ENCODE measurements around the gene THEMIS2.

The THEMIS2 gene

DNA sequence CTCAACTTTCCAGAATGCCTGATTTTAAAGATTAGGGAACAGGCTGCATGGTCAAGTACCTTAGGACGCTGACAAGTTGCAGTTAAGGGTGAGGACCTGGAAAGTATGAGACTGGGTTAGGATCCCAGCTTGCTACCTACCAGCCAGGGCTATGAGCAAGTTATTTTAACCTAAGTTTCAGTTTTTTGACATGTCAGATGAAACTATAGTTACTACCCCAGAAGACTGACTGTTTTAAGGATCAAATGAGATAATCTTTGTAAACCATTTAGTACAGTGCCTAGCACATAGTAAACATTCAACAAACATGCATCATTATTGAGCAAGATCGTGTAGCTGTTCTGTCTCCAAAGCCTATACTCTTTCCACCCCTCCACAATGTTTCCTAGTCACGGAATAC, 14.4 kb downstream of the THEMIS2 start:
- FAIRE-seq, result no peak

DNA sequence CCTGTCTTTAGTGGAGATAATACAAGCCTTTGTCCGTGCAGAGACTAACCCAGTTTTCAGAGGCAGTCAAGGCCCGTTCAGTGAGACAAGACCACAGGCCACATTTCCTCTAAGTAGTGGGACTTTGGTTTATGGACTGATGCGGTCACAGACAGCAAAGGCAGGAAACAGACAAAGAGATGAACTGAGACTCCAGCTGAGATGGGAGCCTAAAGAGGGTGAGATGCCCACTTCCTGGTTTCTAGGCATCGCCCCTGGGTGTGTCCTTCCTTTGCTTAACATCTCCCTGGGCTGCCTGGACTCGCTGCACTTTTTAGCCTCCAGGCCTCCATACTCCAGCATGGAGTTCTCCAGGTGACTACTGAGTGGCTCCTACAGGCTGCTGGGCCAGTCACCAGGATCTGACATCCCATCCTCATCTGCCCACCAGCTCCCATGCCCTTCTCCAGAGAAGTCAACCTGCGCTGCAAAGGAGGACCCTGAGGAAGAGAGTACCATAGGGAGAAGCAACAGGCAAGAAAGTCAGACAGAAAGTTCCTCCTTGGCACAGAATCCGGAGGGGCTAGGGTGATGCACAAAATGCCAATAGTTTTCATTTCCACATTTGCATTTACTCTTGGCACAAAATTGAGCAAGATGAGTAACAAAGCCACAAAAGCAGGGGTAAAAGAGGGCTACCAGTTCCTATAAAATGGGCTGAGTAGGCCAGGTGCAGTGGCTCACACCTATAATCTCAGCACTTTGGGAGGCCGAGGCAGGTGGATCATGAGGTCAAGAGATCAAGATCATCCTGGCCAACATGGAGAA, 15.1 kb downstream of the THEMIS2 start:
- FAIRE-seq, result no peak

DNA sequence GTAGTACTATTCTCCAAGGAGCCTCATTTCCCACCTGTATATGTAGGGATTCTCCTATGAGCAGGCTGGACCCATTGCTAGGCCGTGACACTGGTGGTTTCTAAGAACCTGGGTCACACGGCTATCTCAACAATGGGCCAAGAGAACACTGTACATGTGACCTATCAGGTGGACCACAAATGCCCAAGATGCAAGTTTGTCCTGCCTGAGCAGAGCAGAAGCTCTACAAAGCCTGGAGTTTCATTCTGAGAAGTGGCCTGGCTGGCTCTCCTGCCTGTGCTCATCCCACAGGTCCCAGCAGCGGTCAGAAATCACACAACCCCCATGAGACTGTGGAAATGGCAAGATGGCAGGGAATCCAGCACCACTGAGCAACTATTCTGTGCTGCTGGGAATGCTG, 17.2 kb downstream of the THEMIS2 start:
- FAIRE-seq, result no peak

DNA sequence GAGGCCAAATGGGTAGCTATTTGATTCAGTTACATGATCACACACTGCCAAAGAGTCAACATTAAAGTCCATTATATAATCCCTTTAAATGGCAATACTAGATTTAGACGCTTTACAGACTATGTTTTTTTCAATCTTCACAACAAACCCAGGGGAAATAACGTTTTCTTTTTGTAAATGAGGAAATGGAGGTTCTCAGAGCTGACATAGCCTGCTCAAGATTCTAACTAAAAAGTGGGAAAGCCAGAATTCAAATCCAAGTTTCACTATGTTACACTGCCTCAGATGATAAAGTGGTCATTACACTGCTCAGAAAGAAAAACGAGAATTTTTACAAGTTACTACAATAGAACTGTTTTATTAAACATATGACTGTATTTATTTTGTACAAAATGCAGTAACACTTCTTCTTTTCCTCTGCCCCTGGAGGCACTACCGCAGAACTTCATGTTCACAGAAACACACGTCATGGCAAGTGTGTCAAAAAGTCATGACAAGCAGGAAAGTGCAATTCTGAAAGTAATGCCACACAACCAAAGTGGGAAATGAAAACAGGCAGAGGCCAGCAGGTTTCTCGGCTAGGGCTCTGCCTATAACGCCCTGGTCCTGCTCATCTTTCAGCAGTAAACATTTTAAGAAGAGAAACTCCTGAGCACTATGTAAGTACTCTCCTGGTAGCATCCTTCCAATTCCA, 19.0 kb downstream of the THEMIS2 start:
- no peak for FAIRE-seq

DNA sequence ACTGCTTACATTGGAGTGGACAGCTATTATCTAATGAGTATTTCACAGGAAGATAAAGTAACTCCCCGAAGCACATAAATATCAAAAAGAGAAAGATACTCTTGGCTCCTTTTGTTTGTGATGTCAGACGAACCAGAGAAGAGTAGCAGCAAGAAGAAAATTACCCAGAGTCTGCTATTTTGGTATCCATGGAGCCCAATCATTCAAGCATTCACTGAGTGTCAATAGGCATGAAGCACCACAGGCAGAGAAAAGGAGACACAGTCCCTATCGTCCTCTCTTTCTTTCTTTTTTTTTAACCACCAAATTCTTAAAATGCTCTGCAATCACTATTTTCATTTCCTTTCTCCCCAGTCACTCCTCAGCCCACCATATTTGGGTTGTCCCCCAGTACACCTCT, 22.2 kb downstream of the THEMIS2 start:
- FAIRE-seq, result no peak

DNA sequence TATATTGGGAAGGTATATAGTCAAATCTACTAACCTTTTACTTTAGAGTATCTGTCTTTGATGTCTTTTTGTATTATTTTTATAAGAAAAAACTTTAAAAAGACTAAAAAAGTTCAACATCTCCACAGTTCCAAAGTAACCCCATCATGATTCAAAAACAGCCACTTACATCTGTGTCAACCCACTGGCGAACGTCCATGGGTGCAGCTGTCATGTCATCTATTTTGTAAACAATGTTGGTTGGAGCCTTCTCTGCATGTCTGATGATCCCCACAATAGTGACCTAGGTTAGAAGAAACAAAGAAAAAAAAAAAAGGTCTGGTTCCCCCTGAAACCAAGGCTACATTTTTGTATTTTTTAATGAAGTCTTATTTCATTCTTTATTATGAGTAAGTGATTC, 34.4 kb downstream of the THEMIS2 start:
- FAIRE-seq, result no peak

DNA sequence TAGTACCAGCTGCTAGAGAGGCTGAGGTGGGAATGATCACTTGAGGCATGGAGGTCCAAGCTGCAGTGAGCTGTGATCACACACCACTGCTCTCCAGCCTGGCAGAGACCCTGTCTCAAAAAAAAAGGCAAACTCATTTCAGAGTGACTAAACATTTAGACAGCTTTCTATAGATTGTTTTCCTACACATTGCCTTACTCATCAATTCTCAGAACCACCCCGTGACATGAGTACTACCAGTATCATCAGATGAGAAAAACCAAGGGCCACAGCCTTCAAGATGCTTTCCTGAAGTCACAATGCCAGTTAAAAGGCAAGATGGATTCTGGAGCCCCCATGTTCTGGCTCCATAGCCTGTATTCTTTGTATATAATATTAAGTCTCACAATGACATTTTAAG, 40.1 kb downstream of the THEMIS2 start:
- no peak for FAIRE-seq

DNA sequence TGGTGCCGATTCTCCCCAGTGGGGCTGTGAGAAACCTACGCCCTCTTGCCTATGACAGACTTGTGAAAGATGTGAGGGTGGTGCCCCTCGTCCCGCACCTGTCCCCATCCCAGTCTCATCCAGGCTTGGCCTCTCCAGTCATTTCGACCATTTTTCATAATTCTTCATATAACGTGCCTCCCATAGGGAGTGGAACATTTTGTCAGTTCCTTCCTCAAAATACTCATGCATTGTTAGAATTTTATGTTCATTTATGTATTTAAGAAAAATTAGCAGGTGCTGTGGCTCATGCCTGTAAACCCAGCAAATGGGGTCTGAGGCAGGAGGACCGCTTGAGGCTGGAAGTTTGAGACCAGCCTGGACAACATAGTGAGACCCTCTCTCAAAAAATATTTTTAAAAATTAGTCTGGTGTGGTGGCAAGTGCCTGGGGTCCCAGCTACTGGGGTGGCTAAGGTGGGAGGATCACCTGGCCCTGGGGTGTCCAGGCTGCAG, 42.8 kb downstream of the THEMIS2 start:
- no peak for FAIRE-seq

DNA sequence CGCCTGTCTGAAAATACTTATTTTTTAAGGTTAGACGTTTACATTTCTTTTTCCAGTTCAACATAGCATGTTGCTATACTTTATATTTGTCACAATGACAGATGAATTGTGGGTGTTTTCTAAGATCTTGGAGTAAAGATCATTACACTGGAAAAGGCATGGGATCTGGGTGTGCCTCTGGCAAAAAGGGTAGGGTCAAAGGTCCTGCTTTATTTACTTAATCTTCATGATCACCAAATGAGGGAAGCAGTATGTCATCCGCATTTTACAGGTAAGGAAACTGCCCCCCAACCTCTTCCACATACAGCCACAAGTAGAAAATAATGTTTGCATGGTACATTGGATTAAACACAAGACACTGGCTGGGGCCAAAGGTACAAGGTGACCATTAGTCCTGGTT, 49.9 kb downstream of the THEMIS2 start:
- no peak for FAIRE-seq

DNA sequence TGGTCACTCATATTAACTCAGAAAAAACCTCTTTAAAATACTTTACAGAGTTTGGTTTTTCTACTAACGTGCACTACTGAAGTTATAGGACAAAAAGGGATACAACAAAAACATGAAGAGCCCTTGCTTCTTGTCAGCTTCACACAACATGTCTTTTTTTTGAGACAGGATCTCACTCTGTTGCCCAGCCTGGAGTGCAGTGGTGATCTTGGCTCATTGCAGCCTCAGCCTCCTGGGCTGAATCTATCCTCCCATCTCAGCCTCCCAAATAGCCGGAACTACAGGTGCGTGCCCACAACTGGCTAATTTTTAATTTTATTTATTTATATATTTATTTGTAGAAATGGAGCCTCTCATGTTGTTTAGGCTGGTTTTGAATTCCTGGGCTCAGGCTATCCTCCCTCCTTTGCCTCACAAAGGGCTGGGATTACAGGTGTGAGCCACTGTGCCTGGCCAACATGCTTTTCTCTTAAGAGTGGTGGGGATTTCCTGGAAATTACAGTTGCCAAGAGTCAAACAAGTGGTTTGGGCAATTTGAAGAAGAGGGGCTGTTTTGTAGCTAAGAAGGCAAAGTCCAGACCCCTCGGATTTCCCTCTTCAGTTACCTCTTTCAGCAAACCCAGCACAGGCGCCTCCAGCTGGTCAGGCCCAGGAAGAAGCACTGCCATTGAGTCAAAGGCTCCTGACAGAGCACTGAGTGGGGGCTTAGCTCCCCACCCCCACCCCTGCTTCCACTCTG, 56.0 kb downstream of the THEMIS2 start:
- no peak for FAIRE-seq

DNA sequence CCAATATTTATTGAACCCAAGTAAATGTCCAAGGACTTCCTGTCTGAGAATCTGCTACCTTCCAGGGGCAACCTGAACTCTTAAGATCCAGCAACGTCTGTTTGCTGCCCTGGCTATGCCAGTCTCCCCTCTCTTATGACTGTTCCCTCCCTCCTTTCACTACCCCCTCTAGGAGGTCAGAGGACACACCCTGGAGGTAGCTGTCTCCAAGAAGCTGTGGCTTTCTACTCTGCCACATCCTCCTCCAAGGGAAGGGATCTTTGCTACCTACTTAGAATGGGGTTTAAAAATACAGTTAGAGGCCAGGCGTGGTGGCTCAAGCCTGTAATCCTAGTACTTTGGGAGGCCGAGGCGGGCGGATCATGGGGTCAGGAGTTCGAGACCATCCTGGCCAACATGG, 58.8 kb downstream of the THEMIS2 start:
- no peak for FAIRE-seq

DNA sequence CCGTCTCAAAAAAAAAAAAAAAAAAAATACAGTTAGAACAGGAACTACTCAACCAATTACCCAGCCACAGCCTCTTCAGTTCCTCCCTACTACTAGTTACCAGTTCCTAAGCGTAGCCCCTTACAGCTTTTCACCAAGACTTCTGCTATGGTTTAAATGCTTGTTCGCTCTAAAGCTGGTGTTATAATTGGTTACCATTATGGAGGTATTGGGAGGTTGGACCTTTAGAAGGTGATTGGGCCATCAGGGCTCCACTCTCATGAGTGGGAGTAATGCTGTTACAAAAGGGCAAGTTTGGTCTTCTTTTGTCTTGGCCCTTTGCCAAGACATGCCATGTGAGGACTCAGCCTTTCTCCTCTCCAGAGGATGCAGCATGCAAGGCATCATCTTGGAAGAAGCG, 59.4 kb downstream of the THEMIS2 start:
- FAIRE-seq, result no peak

DNA sequence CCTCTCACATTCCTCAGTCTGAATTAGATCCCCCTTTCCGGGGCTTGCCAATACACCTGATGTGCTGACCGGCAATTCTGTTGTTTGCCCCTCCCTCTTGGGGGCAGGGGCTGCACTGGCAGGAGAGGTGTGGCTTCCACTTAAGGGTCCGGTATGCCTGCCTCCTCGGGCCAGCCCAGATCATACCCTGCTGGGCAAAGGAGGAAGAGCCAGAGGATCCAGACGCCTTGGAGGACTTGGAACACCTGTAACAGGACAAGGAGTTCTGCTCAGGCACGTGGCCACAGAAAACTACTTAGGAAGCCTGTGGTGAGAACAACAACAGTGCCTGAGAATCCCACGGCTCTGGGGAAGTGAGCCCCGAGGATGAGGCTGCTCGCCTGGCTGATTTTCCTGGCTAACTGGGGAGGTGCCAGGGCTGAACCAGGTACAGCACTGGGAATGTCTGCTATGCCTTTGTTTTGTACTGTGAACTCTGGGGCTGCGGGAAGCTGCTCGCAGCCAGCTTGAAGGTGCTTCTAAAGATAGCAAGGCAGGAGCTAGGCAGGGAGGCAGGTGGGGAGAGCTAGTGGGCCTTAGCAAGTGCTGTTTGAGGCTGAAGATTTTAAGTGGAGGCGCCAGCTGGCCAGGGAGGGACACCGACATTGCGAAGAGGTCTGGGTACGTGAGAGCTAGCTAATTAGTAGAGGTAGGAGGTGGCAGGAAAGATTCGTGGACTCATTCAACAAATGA, 62.6 kb downstream of the THEMIS2 start, which contains the start of gene SMPDL3B:
Gene SMPDL3B (plus strand): TSS at position 183 of the 732 bp plus-strand sequence. CDS start 184 bp downstream, at position 367.
- FAIRE-seq, result no peak

DNA sequence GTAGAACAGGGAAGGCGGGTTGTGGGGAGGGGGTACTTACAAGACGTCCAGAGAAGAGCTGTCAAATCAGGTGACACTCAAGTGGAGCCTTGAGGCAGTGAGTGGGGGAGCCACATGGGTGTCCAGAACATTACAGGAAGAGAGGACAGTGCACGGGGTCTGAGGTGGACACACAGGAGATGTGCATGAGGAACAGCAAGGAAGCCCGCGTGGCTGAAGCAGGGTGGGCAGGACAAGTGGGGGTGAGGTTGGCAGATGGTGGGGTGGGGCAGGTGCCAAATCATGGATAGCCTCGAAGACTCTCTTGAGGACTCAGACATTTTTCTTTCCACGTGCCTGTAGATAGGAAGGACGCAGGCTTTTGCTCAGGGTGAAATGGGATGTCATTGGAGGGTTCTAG, 63.4 kb downstream of the THEMIS2 start:
- FAIRE-seq, result no peak

All from colon (tissue), 2 donors.